NCI-H748 (cell line): ENCODE data around the gene BCCIP.

Source experiments
- DNase-seq: peaks from one replicate; lab custom pipeline; 2025; ENCODE audit not compliant: unreplicated experiment; lab: John Stamatoyannopoulos, UW

The BCCIP gene

GRCh38 chr10:125843603-125844329, 20.4 kb downstream of the BCCIP start:
- DNase-seq = no peak

- no peak for DNase-seq
Observed at GRCh38 chr10:125844751-125845221, 21.4 kb downstream of the BCCIP start.

- no peak for DNase-seq
Observed at GRCh38 chr10:125845617-125846016, 22.3 kb downstream of the BCCIP start.

- DNase-seq = no peak
Observed at GRCh38 chr10:125846894-125847293, 23.5 kb downstream of the BCCIP start.

- DNase-seq = no peak
Observed at GRCh38 chr10:125848371-125848770, 25.0 kb downstream of the BCCIP start.

- no peak for DNase-seq
Observed at GRCh38 chr10:125848857-125849256, 25.5 kb downstream of the BCCIP start.

- DNase-seq = no peak
Observed at GRCh38 chr10:125849448-125849847, 26.1 kb downstream of the BCCIP start.

GRCh38 chr10:125850766-125851731, 27.7 kb downstream of the BCCIP start:
- no peak for DNase-seq

GRCh38 chr10:125852487-125852886, 29.1 kb downstream of the BCCIP start:
- DNase-seq = no peak

- no peak for DNase-seq
Observed at GRCh38 chr10:125857185-125857760, 33.9 kb downstream of the BCCIP start.

- peak; percentile 86 for DNase-seq
Observed at GRCh38 chr10:125859128-125859817, 35.9 kb downstream of the BCCIP start.

- no peak for DNase-seq
Observed at GRCh38 chr10:125865120-125865519, 41.8 kb downstream of the BCCIP start.

GRCh38 chr10:125866421-125867029, 43.2 kb downstream of the BCCIP start:
- no peak for DNase-seq

- DNase-seq = peak; percentile 55
Observed at GRCh38 chr10:125868372-125868975, 45.1 kb downstream of the BCCIP start.

GRCh38 chr10:125871338-125871737, 48.0 kb downstream of the BCCIP start:
- DNase-seq = peak; percentile 7

- no peak for DNase-seq
Observed at GRCh38 chr10:125878957-125879835, 55.9 kb downstream of the BCCIP start.

- DNase-seq = no peak
Observed at GRCh38 chr10:125880719-125881118, 57.4 kb downstream of the BCCIP start.

- no peak for DNase-seq
Observed at GRCh38 chr10:125881192-125881591, 57.8 kb downstream of the BCCIP start, which contains the start of gene DHX32. DHX32 (minus strand) TSS chr10:125881292; CDS start chr10:125880824, 468 bp downstream.

- DNase-seq = no peak
Observed at GRCh38 chr10:125882596-125882995, 59.2 kb downstream of the BCCIP start.
